ENCODE data around the gene MGAT3.

GRCh38 chr22:39415506-39415905 is 41.3 kb upstream of the MGAT3 start:
- TF ChIP-seq CTCF (IDR thresholded peaks at IDR 0.05) = no peak
- TF ChIP-seq POLR2A (IDR thresholded peaks at IDR 0.05) = no peak
